GM18867 (cell line): ENCODE data around the gene SNX8.
"Not testable (repeated sequence)": the region's sequence is repeated elsewhere in the genome, so short reads cannot be mapped to it uniquely, and the experiment has no call there.

Experiments
- ATAC-seq: cut with Tn5 transposase; IDR thresholded peaks from one replicate; pipeline ENCODE4 v1.9.1; 2021; ENCODE audit warnings: mild to moderate bottlenecking, moderate library complexity; ENCODE audit not compliant: unreplicated experiment

SNX8 gene

GRCh38 chr7:2330493-2330892 is 16.3 kb upstream of the SNX8 start:
- ATAC-seq = no peak

GRCh38 chr7:2326951-2327350 is 12.7 kb upstream of the SNX8 start:
- no peak for ATAC-seq

GRCh38 chr7:2325162-2325561 is 10.9 kb upstream of the SNX8 start:
- ATAC-seq = no peak

DNA sequence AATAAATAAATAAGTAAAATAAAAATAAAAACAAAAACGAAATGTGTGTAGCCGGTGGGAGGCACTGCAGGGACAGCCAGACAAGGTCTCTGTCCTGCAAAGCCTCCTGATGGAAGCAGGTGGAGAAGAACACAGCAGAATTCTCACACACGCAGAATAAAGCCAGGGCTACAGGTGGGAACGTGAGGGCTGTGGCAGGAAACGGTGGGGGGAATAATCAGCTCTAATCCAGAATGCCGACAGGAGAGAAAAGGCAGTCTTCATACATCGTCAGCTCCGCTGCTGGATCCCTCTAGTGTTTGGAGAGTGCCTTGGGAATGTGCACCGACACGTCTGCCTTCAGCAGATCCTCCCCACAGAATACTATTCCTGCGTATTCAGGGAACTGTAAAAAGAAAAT is 6.8 kb upstream of the SNX8 start:
- no peak for ATAC-seq

DNA sequence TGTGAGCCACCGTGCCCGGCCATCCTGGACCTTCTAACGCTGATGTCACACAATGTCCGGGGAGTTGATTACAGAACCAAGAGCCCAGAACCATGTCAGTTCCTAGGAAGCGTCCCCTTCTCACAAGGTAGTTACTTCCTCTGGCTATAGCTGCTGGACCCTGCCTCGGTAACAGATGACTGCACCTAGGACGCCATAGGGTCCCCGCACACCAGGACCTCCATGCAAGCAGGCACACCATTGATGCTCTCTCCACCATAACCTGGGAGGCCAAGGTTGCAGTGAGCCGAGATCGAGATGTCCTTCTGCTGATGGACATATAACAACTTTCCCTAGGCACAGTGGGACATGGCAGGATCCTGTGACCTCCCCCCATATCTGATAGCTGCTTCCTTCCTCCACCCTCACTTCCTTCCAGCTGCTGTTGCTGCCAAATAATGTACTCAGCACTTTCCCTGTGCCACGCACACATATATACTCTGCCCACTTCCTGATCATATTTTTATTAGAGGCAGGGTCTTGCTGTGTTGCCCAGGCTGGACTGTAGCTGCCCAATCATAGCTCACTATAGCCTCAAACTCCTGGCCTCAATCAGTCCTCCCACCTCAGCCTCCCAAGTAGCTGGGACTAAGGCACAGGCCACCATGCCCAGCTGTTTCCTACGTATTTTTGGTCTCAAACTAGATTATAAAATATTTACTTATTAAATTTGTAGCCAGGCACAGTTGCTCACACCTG is 3.5 kb upstream of the SNX8 start:
- ATAC-seq = no peak

- no peak for ATAC-seq
These were observed 2.3 kb upstream of the SNX8 start for GRCh38 chr7:2316578-2316977.

DNA sequence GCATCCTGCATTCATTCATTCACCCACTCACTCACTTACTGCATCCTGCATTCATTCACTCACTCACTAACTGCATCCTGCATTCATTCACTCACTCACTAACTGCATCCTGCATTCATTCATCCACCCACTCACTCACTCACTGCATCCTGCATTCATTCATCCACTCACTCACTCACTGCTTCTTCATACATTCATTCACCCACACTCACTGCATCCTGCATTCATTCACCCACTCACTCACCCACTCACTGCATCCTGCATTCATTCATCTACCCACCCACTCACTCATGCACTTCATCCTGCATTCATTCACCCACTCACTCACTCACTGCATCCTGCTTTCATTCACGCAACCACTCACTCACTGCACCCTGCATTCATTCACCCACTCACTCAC is 1.5 kb upstream of the SNX8 start:
- ATAC-seq = no peak

DNA sequence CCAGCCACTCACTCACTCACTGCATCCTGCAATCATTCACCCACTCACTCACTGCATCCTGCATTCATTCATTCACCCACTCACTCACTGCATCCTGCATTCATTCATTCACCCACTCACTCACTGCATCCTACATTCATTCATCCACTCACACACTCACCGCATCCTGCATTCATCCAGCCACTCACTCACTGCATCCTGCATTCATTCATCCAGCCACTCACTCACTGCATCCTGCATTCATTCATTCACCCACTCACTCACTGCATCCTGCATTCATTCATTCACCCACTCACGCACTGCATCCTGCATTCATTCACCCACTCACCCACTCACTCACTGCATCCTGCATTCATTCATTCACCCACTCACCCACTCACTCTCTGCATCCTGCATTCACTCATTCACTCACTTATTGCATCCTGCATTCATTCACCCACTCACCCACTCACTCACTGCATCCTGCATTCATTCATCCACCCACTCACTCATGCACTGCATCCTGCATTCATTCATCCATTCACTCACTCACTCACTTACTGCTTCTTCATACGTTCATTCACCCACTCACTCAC is 802 bp upstream of the SNX8 start:
- not testable (repeated sequence) for ATAC-seq

- no peak for ATAC-seq
These were observed 612 bp downstream of the SNX8 start for GRCh38 chr7:2313450-2314208.

DNA sequence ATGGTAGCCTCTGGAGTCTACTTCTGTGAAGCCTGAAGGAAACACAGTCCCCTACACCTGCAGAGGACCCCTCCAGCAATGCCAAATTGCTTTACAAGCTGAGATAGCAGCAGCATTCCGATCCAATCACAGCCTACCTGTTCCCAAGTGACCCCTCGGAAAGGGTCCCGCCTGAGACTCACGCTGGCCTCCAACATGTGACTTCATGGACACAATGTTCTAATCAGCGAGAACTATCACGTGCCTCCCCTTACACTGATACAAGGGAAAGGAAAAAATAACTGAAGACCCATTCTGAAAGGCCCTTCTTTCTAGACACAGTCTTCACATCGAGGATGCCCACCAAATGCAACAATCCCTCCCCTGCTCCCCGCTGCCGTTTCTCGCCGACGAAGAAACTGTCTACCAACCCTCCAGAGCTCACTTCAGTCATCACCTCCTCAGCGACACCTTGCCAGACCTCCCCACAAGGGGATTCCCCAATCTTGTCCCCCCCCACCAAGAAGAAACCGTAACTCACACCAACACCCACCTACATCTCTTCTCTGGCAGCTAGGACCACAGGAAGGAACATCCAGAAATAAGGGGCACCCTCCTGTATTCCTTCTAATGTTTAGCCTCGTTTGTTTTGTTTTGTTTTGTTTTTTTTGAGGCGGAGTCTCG is 1.8 kb downstream of the SNX8 start:
- ATAC-seq = peak; percentile 32

DNA sequence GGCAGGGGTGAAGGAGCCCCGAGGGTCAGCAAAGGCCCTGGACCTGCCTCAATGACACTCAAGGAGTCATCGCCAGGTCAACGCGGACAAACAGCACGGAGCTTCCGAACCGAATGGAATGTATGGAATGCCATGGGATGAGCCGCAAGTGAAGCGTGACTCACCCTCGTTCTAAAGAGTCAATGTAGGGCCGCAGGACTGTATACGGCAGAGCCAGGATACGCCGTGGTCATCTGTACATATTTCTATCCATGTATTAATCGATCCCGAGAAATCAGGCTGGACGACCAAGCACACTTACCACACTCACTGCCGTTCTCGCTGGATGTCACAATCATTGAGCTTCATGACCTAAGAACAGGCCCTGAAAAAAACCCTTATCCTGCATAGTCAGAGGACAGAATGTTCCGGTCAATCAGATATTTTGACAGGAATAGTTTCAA is 4.3 kb downstream of the SNX8 start:
- no peak for ATAC-seq

DNA sequence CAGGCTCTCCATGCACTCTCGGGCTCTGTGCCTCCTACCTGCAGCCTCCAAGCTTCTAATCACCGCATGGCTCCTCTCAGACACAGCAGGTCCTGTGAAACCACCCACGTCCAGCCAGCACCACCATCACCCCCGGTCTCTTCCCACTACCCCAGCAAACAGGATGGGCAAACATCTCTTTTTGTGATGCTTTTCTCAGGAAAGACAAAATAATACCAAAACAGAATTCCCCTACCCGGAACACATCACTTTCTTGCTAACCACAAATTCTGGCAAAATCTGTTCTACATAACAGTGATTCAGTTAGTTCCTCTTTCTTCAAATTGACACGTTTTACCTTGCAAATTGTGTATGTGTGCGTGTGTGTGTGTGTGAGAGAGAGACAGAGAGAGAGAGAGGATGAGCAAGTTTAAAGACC is 6.5 kb downstream of the SNX8 start:
- ATAC-seq = peak; percentile 55

DNA sequence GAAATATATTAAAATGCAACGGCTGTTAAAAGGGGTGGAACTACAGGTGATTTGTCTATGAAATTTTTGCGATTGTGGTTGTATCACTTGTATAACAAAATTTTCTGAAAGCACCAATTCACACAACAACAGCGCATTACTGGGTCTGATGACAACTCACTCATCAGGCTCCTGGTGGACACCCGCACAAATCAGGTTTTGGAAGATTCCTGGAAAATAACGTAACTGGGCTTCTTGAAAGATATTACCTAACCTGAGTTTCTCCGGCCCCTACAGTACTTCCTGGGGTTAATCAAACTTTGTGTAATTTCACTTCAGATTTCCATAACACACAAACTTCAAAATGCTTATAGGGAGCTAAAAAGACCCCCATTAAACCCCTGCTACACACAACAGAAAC is 7.6 kb downstream of the SNX8 start:
- ATAC-seq = no peak

DNA sequence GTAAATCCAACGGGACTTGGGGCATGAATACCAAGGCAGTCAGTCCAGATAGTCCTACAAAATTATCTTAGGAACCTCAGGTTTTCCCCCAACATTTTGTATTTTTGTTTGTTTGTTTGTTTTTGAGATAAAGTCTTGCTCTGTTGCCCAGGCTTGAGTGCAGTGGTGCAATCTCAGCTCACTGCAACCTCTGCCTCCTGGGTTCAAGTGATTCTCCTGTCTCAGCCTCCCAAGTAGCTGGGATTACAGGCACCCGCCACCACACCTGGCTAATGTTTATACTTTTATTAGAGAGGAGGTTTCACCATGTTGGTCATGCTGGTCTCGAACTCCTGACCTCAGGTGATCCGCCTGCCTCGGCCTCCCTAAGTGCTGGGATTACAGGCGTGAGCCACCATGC is 9.0 kb downstream of the SNX8 start:
- ATAC-seq = not testable (repeated sequence)

DNA sequence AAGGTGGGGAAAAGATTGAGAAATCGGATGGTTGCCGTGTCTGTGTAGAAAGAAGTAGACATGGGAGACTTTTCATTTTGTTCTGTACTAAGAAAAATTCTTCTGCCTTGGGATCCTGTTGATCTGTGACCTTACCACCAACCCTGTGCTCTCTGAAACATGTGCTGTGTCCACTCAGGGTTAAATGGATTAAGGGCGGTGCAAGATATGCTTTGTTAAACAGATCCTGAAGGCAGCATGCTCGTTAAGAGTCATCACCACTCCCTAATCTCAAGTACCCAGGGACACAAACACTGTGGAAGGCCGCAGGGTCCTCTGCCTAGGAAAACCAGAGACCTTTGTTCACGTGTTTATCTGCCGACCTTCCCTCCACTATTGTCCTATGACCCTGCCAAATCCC is 10.7 kb downstream of the SNX8 start:
- not testable (repeated sequence) for ATAC-seq

DNA sequence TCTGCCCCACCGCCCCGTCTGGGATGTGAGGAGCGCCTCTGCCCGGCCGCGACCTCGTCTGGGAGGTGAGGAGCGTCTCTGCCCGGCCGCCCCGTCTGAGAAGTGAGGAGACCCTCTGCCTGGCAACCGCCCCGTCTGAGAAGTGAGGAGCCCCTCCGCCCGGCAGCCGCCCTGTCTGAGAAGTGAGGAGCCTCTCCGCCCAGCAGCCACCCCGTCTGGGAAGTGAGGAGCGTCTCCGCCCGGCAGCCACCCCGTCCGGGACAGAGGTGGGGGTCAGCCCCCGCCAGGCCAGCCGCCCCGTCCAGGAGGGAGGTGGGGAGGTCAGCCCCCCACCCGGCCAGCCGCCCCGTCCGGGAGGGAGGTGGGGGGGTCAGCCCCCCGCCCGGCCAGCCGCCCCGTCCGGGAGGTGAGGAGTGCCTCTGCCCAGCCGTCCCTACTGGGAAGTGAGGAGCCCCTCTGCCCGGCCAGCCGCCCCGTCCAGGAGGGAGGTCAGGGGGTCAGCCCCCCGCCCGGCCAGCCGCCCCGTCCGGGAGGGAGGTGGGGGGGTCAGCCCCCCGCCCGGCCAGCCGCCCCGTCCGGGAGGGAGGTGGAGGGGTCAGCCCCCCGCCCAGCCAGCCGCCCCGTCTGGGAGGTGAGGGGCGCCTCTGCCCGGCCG is 11.4 kb downstream of the SNX8 start:
- not testable (repeated sequence) for ATAC-seq

DNA sequence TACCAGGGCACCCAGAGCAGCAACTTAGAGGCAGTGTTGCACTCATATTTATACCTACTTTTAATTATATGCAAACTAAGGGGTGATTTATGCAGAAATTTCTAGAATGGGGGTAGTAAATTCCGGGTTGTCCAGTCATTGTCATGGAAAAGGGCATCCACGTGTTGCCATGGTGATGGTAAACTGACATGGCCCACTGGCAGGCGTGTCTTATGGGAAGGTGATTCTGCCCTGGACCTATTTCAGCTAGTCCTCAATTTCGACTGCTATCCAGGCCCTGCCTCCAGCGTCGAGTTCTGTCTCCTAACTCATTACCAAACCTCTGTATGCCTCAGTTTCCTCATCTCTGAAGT is 12.8 kb downstream of the SNX8 start:
- ATAC-seq = no peak

GRCh38 chr7:2299870-2300512 is 14.2 kb downstream of the SNX8 start:
- no peak for ATAC-seq

DNA sequence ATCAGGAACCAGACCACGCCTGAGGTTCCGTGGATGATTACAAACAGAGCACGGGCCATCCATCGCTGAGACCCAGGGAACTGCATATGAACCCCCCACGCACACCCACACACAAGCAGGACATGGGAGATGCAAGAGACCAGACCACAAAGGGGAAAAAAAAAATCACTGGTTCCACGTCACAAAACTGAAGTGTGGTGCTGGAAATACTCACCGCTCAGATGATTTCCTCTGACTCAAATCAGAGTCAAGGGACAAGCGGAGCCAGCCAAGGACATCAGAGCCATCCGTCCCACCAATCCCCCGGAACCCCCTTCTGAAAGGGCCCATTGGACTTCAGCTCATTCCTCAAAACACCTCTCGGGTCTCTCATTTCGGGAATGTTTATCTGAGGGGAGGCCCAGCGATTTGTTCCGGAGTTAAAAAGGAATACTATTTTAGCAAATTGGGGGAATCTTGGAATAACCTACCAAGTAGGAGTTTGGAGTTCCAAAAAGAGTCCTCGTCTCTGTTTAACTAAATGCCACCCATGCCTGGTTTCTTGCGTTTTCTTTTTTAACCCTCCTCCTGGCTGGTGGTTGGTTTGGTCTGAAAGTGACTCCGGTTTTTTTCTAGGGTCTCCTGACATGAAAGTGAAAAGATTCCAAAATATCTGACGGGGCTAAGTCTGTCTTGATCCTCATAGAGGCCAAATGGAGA is 15.0 kb downstream of the SNX8 start:
- peak; percentile 48 for ATAC-seq

GRCh38 chr7:2296832-2297231 is 17.4 kb downstream of the SNX8 start:
- ATAC-seq = no peak
